Fibroblast of pulmonary artery (primary cell): ENCODE measurements around the gene CRYGN.
A peak's percentile ranks its signal among the peaks of the same experiment; 100 is the strongest.

ENCODE experiments used
- DNase-seq: peaks from one replicate; pipeline ENCODE4 v3.0.0-alpha.2; 2010; ENCODE audit warnings: low read depth
- H3K4me3 ChIP-seq: replicated peaks from 2 replicates; pipeline ENCODE4 v1.5.1; 2011; ENCODE audit warnings: low read depth, mild to moderate bottlenecking, control low read depth, low read length, moderate library complexity
- TF ChIP-seq, protein P1 (sequence below): IDR thresholded peaks from 2 replicates; pipeline ENCODE4 v1.5.1; 2011; ENCODE audit warnings: mild to moderate bottlenecking, control low read depth, low read length, inconsistent platforms; ENCODE audit errors: missing control alignments

Gene CRYGN

DNA sequence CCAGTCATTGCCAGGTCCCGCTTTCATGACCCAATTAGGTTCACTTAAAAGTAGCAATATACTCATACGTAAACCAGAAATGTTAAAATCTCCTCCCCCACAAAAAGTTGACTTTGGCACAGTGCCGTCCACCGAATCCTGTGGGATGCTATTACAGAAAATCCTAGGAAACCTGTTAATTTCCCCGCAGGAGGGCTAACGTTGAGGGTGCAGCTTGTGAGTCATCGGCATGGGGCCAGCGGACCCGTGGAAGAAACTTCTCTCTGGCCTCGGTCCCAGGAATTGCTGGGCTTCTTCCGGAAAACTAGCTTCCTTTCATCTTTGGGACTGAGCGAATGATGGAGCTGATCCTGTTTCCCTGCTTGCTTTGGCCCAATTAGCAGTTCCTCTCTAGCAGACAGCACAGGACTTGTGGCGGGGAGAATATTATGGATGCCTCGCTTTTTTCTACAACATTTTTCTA lies 13.5 kb downstream of the CRYGN start:
- TF ChIP-seq, protein P1, sequence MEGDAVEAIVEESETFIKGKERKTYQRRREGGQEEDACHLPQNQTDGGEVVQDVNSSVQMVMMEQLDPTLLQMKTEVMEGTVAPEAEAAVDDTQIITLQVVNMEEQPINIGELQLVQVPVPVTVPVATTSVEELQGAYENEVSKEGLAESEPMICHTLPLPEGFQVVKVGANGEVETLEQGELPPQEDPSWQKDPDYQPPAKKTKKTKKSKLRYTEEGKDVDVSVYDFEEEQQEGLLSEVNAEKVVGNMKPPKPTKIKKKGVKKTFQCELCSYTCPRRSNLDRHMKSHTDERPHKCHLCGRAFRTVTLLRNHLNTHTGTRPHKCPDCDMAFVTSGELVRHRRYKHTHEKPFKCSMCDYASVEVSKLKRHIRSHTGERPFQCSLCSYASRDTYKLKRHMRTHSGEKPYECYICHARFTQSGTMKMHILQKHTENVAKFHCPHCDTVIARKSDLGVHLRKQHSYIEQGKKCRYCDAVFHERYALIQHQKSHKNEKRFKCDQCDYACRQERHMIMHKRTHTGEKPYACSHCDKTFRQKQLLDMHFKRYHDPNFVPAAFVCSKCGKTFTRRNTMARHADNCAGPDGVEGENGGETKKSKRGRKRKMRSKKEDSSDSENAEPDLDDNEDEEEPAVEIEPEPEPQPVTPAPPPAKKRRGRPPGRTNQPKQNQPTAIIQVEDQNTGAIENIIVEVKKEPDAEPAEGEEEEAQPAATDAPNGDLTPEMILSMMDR, result no peak
- DNase-seq, result peak; percentile 96
- no peak overlapping the region for H3K4me3 ChIP-seq

DNA sequence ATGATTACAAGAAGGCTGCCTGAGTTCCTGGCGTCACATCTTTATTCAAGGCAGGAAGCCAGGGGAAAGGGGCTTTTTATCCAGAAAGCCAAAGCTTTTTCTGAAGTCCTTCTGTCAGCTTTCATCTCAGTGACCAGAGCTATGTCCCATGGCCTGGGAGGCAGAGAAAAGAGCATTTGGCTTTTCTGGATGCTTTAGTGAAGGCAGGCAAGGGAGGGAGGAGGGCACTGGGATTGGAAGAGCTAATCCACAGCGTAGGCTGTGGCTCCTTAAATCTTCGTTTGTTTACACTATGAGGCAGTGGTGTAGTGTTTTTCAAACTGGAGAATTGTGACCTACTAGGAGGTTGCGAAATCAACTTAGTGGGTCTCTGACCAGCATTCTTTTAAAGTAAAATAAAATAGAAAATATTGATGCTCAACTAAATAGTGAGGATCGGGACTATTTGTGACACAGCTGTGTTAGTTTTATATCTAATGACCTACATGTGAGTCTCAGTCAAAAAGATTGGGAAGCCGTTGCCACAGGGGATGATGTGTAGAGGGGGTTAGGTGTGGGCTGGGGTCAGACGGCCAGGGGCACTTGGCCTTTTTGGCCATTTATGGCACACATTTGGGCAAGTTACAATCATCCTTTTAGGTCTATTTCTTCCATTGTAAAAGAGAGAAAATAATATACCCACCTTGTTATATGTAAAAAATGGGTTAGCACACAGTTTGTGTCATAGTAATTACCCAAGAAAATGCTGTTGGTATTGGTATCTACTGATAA lies 14.1 kb downstream of the CRYGN start:
- DNase-seq, result peak; percentile 80
- TF ChIP-seq, protein P1, result no peak
- H3K4me3 ChIP-seq, result no peak overlapping the region

DNA sequence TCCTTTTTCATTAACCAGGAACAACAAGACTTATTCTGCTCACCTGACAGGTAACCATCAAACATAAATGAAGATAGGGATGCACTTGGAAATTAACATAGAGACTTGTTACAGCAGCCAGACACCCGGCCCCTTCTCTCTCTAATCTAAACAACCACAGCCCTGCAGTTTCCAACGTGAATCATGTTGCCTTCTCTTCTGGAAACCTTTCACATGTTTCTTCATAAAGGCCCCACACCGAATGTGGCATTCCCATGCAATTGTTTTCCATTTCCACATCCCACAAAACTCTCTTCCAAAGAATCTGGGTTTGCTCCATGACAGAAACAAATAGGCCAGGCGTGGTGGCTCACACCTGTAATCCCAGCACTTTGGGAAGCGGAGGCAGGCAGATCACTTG lies 15.1 kb downstream of the CRYGN start:
- DNase-seq, result no peak
- H3K4me3 ChIP-seq, result no peak overlapping the region
- TF ChIP-seq, protein P1, result no peak

DNA sequence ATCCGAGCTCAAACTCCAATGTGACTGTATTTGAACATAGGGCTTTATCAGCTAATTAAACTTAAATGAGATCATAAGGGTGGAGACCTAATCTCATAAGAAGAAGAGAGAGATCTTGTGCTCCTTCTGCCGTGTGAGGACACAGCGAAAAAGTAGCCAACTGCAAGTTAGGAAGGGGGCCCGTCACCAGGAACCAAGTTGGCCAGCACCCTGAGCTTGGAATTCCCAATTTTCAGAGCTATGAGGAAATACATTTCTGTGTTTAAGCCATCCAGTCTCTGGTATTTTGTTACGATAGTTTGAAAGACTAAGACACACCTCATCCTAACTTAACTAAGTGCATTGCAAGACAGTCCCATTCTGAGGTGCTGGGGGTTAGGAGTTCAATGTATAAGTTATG lies 16.0 kb downstream of the CRYGN start:
- DNase-seq, result no peak
- TF ChIP-seq, protein P1, result no peak
- no peak overlapping the region for H3K4me3 ChIP-seq

DNA sequence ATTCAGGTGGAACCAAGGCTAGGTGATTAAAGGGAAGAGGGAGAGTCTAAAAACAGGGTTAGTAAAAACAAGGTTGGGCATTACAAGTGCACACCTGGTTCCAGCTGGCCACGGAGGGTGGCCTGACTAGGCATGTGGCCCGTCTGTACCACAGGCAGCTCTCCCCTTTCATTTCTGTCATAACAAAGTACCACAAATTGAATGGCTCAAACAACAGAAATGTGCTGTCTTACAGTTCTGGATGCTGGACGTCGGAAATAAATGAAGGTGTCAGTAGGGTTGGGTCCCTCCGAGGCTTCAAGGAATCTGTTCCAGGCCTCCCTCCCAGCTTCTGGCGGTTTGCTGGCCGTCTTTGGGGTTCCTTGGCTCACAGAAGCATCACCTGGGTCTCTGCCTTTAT lies 16.7 kb downstream of the CRYGN start:
- H3K4me3 ChIP-seq, result no peak overlapping the region
- DNase-seq, result no peak
- TF ChIP-seq, protein P1, result no peak

DNA sequence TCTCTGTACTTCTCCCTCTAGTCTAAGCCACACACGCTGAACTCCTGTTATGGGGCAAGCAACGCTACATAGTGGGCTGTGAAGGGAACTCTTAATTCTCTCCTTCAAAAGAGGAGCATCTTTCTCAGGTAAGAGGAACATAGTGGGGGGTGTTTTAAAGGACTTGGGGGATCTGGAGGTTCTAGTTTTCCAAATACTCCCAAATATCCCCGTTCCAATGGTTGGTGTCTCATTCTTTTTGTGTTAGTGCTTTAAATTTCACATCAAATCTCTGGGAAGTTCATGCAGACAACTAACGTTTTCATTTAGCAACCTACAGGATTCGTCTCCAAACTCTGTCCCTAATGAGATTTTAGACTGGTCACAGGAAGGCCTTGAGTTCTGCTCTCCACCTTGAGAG lies 17.7 kb downstream of the CRYGN start:
- no peak for DNase-seq
- no peak overlapping the region for H3K4me3 ChIP-seq
- TF ChIP-seq, protein P1, result no peak

DNA sequence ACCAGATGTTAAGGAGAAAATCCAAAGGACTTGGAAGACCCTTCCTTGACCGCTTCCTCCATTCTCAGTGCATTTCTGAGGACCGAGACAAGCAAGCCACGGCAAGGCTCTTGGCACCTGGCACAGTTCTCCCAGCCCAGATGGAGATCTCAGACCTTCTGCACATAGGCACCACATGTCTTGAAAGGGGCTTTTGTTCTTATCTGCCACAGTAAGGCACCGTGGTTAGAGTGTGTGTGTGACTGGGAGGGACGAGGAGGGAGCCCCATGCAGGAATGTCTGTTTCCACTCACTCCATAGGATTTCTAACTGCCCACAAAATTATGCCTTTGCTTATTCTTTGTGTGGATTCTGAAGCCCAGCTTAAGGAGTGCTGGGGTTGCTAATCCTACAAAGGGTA lies 19.8 kb downstream of the CRYGN start:
- no peak overlapping the region for H3K4me3 ChIP-seq
- no peak for DNase-seq
- TF ChIP-seq, protein P1, result no peak
